H9 (cell line): ENCODE data around the gene MRM2. TPM values are rescaled to one million over a fixed set of nuclear protein-coding genes. Genes with fewer than 3 reads are reported as not detected.

Experiments used
- DNase-seq: peaks from one replicate; pipeline ENCODE4 v3.0.0-alpha.2; 2017
- H2AFZ ChIP-seq: one replicate; pipeline ENCODE4 v1.6.1; 2013; ENCODE audit warnings: mild to moderate bottlenecking, low read length, control low read depth, moderate library complexity
- H2AK5ac ChIP-seq: 2 replicates; pipeline ENCODE4 v1.6.1; 2013; ENCODE audit warnings: low read length, control low read depth, mixed read lengths; ENCODE audit not compliant: insufficient read length
- H2BK120ac ChIP-seq: one replicate; pipeline ENCODE4 v1.6.1; 2013; ENCODE audit warnings: low read depth, mild to moderate bottlenecking, low read length, control low read depth, inconsistent platforms; ENCODE audit not compliant: poor library complexity, severe bottlenecking
- H2BK12ac ChIP-seq: 2 replicates; pipeline ENCODE4 v1.6.1; 2013; ENCODE audit warnings: low read length, control low read depth, mixed read lengths, low read depth; ENCODE audit not compliant: insufficient read length
- H2BK15ac ChIP-seq: 2 replicates; pipeline ENCODE4 v1.6.1; 2013; ENCODE audit warnings: low read depth, low read length, control low read depth
- H2BK20ac ChIP-seq: one replicate; pipeline ENCODE4 v1.6.1; 2013; ENCODE audit warnings: low read depth, mild to moderate bottlenecking, low read length, control low read depth, inconsistent platforms; ENCODE audit not compliant: poor library complexity, severe bottlenecking
- H2BK5ac ChIP-seq: 2 replicates; pipeline ENCODE4 v1.6.1; 2013; ENCODE audit warnings: low read length, control low read depth, mixed read lengths; ENCODE audit not compliant: insufficient read length
- H3K14ac ChIP-seq: 2 replicates; pipeline ENCODE4 v1.6.1; 2013; ENCODE audit warnings: low read length, control low read depth; ENCODE audit not compliant: insufficient read depth
- H3K18ac ChIP-seq: 2 replicates; pipeline ENCODE4 v1.6.1; 2013; ENCODE audit warnings: low read depth, mild to moderate bottlenecking, mixed read lengths, low read length, control low read depth; ENCODE audit not compliant: insufficient read length
- H3K23ac ChIP-seq: 2 replicates; pipeline ENCODE4 v1.6.1; 2013; ENCODE audit warnings: low read length, control low read depth, mixed read lengths, low read depth; ENCODE audit not compliant: insufficient read length
- H3K23me2 ChIP-seq: 2 replicates; pipeline ENCODE4 v1.6.1; 2013; ENCODE audit warnings: low read depth, mild to moderate bottlenecking, mixed read lengths, low read length, control low read depth; ENCODE audit not compliant: insufficient read length, poor library complexity, severe bottlenecking
- H3K27ac ChIP-seq: 2 replicates; pipeline ENCODE4 v1.5.1; 2013; ENCODE audit warnings: low read length, control low read depth, mixed read lengths, low read depth; ENCODE audit not compliant: insufficient read length
- H3K27me3 ChIP-seq: 2 replicates; pipeline ENCODE4 v1.6.1; 2013; ENCODE audit warnings: low read length, control low read depth, inconsistent platforms; ENCODE audit not compliant: insufficient read depth
- H3K4ac ChIP-seq: 2 replicates; pipeline ENCODE4 v1.6.1; 2013; ENCODE audit warnings: low read depth, mild to moderate bottlenecking, control low read depth, inconsistent platforms, low read length, moderate library complexity
- H3K4me1 ChIP-seq: 2 replicates; pipeline ENCODE4 v1.6.1; 2013; ENCODE audit warnings: low read length, control low read depth, inconsistent platforms; ENCODE audit not compliant: insufficient read depth
- H3K4me2 ChIP-seq: 2 replicates; pipeline ENCODE4 v1.6.1; 2013; ENCODE audit warnings: low read length, control low read depth, mixed read lengths; ENCODE audit not compliant: insufficient read length, insufficient read depth
- H3K56ac ChIP-seq: 2 replicates; pipeline ENCODE4 v1.6.1; 2013; ENCODE audit warnings: low read depth, mild to moderate bottlenecking, mixed read lengths, low read length, control low read depth; ENCODE audit not compliant: insufficient read length
- H3K79me1 ChIP-seq: 2 replicates; pipeline ENCODE4 v1.6.1; 2013; ENCODE audit warnings: low read depth, mild to moderate bottlenecking, moderate library complexity, low read length, control low read depth, inconsistent platforms; ENCODE audit not compliant: insufficient read depth, poor library complexity, severe bottlenecking
- H3K79me2 ChIP-seq: 2 replicates; pipeline ENCODE4 v1.6.1; 2013; ENCODE audit warnings: low read length, control low read depth, inconsistent platforms; ENCODE audit not compliant: insufficient read depth
- H3K9ac ChIP-seq: 2 replicates; pipeline ENCODE4 v1.6.1; 2013; ENCODE audit warnings: low read length, control low read depth, mixed read lengths; ENCODE audit not compliant: insufficient read length; ENCODE audit errors: extremely low read depth
- H3K9me3 ChIP-seq: one replicate; pipeline ENCODE4 v1.6.1; 2013; ENCODE audit warnings: low read depth, low read length, inconsistent platforms; ENCODE audit not compliant: control insufficient read depth
- H3T11ph ChIP-seq: one replicate; pipeline ENCODE4 v1.6.1; 2013; ENCODE audit warnings: mild to moderate bottlenecking, low read length, control low read depth, inconsistent platforms
- H4K20me1 ChIP-seq: one replicate; pipeline ENCODE4 v1.6.1; 2013; ENCODE audit not compliant: control insufficient read depth, insufficient read length, insufficient read depth
- H4K5ac ChIP-seq: 2 replicates; pipeline ENCODE4 v1.6.1; 2013; ENCODE audit warnings: low read depth, mild to moderate bottlenecking, mixed read lengths, low read length, control low read depth; ENCODE audit not compliant: insufficient read length
- H4K8ac ChIP-seq: replicated peaks from 2 replicates; pipeline ENCODE4 v1.6.1; 2013; ENCODE audit warnings: low read length, control low read depth, mixed read lengths, low read depth; ENCODE audit not compliant: insufficient read length
- H4K91ac ChIP-seq: 2 replicates; pipeline ENCODE4 v1.6.1; 2013; ENCODE audit warnings: low read depth, mild to moderate bottlenecking, moderate library complexity, mixed read lengths, low read length, control low read depth; ENCODE audit not compliant: insufficient read length
- H3K27ac Mint-ChIP-seq, 3 experiments: 2 replicates in 2 of 3; 3 replicates in 1 of 3; pipeline ENCODE4 v1.8.0; 2020 to 2021; ENCODE audit warnings: mixed read lengths in 3 of 3, mild to moderate bottlenecking in 1 of 3, moderate library complexity in 1 of 3
- H3K27me3 Mint-ChIP-seq: 2 replicates; pipeline ENCODE4 v1.8.0; 2021; ENCODE audit warnings: low read depth, mild to moderate bottlenecking, moderate library complexity, mixed read lengths
- H3K36me3 Mint-ChIP-seq, 3 experiments: 2 replicates in 2 of 3; 3 replicates in 1 of 3; pipeline ENCODE4 v1.8.0; 2020 to 2021; ENCODE audit warnings: low read depth in 3 of 3, mixed read lengths in 3 of 3; ENCODE audit not compliant: insufficient read depth in 1 of 3
- H3K4me1 Mint-ChIP-seq, 2 experiments: 2 replicates each; pipeline ENCODE4 v1.8.0; 2020; ENCODE audit warnings: mixed read lengths in 2 of 2
- H3K4me3 Mint-ChIP-seq, 2 experiments: 2 replicates in 1 of 2; 3 replicates in 1 of 2; pipeline ENCODE4 v1.8.0; 2020 to 2021; ENCODE audit warnings: mild to moderate bottlenecking in 2 of 2, mixed read lengths in 2 of 2, moderate library complexity in 1 of 2
- H3K9me3 Mint-ChIP-seq, 2 experiments: 2 replicates in 1 of 2; 3 replicates in 1 of 2; pipeline ENCODE4 v1.8.0; 2020; ENCODE audit warnings: mild to moderate bottlenecking in 2 of 2, mixed read lengths in 2 of 2, moderate library complexity in 1 of 2
- WGBS: extraction: QIAGEN DNeasy Blood & Tissue Kit; methylation state at CpG from one replicate; pipeline ENCODE4 v1.1.7; 2013; ENCODE audit warnings: missing lambda C conversion rate, low lambda C conversion rate, mixed read lengths; ENCODE audit not compliant: insufficient read length; ENCODE audit errors: extremely low coverage; 5-methylcytosine and 5-hydroxymethylcytosine counted together
- total RNA-seq: library from RNA; stranded (reverse); gene quantifications from 2 replicates; pipeline ENCODE4 v1.2.1, GENCODE V29; 2021
- TF ChIP-seq, protein P1 (sequence below): fragments of 200-600 bp; sonication (generic); conservative IDR thresholded peaks from 3 replicates; pipeline ENCODE4 v1.8.0; 2021; ENCODE audit warnings: antibody characterized with exemption, mild to moderate bottlenecking

The MRM2 gene
- total RNA-seq, 1 experiment from 2014 or later: 59.0 TPM

DNA sequence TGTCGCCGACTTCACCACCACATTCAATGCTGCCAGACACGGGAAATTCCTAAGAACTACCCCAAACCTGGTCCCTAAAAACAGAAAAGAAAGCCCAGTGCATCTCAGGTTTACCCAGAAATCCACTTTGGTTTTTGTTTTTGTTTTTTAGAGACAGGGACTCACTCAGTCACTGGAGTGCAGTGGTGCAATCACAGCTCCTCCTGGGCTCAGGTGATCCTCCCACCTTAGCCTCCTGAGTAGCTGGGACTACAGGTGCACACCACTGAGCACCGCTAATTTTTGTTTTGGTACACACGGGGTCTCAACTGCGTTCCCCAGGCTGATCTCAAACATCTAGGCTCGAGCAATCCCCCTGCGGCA, 32.1 kb downstream of the MRM2 start:
- Histone ChIP-seq H2BK5ac (no peak overlapping the region), H4K20me1 (no peaks in the 10 kb centered on the region), H3T11ph (no peak overlapping the region), H3K18ac (no peak overlapping the region), H3K4me2 (no peak overlapping the region), H2AK5ac (no peak overlapping the region), H3K23me2 (no peaks in the 10 kb centered on the region), H3K9ac (no peak overlapping the region), H2AFZ (no peak overlapping the region), H3K4me1 (no peaks in the 10 kb centered on the region), H4K8ac (no peak overlapping the region), H3K4ac (no peak overlapping the region), H3K79me1 (no peaks in the 10 kb centered on the region), H3K56ac (no peak overlapping the region), H3K79me2 (no peaks in the 10 kb centered on the region), H4K5ac (no peak overlapping the region), H3K9me3 (no peaks in the 10 kb centered on the region), H2BK120ac (no peak overlapping the region), H3K27me3 (no peaks in the 10 kb centered on the region), H2BK12ac (no peak overlapping the region), H2BK15ac (no peak overlapping the region), H3K27ac (no peak overlapping the region), H4K91ac (no peak overlapping the region), H3K23ac (no peak overlapping the region), H3K14ac (no peak overlapping the region), H2BK20ac (no peak overlapping the region)
- H3K36me3 Mint-ChIP-seq: peaks cover 46 to 78% (median 78%) of the 10 kb centered on the region in 3 experiments
- peak overlapping the region; percentile 68 to 91 (median 81); a peak in 4 of 7 replicates for H3K27ac Mint-ChIP-seq
- peaks cover 1 to 2% of the 10 kb centered on the region in 2 experiments; a peak in 2 of 5 replicates for H3K9me3 Mint-ChIP-seq
- H3K27me3 Mint-ChIP-seq: no peaks in the 10 kb centered on the region
- TF ChIP-seq, protein P1, sequence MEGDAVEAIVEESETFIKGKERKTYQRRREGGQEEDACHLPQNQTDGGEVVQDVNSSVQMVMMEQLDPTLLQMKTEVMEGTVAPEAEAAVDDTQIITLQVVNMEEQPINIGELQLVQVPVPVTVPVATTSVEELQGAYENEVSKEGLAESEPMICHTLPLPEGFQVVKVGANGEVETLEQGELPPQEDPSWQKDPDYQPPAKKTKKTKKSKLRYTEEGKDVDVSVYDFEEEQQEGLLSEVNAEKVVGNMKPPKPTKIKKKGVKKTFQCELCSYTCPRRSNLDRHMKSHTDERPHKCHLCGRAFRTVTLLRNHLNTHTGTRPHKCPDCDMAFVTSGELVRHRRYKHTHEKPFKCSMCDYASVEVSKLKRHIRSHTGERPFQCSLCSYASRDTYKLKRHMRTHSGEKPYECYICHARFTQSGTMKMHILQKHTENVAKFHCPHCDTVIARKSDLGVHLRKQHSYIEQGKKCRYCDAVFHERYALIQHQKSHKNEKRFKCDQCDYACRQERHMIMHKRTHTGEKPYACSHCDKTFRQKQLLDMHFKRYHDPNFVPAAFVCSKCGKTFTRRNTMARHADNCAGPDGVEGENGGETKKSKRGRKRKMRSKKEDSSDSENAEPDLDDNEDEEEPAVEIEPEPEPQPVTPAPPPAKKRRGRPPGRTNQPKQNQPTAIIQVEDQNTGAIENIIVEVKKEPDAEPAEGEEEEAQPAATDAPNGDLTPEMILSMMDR: no peak
- H3K4me1 Mint-ChIP-seq: no peaks in the 10 kb centered on the region
- H3K4me3 Mint-ChIP-seq: no peak overlapping the region; a peak in 1 of 5 replicates
- WGBS: no CpG with 5 or more reads among the region's 8 CpGs
- DNase-seq: no peak
